Activated CD8-positive, alpha-beta memory T cell treated with anti-CD3 and anti-CD28 coated beads, Interleukin-2, amount 50 U/mL, for 24 hours (primary cell): Measurements from ENCODE around the gene RITA1.
"Not testable (repeated sequence)": the region's sequence is repeated elsewhere in the genome, so short reads cannot be mapped to it uniquely, and the experiment has no call there.

Experiments
- DNase-seq: peaks from one replicate; pipeline ENCODE4 v3.0.0-alpha.2; 2020; ENCODE audit errors: extremely low read depth

Gene RITA1

DNA sequence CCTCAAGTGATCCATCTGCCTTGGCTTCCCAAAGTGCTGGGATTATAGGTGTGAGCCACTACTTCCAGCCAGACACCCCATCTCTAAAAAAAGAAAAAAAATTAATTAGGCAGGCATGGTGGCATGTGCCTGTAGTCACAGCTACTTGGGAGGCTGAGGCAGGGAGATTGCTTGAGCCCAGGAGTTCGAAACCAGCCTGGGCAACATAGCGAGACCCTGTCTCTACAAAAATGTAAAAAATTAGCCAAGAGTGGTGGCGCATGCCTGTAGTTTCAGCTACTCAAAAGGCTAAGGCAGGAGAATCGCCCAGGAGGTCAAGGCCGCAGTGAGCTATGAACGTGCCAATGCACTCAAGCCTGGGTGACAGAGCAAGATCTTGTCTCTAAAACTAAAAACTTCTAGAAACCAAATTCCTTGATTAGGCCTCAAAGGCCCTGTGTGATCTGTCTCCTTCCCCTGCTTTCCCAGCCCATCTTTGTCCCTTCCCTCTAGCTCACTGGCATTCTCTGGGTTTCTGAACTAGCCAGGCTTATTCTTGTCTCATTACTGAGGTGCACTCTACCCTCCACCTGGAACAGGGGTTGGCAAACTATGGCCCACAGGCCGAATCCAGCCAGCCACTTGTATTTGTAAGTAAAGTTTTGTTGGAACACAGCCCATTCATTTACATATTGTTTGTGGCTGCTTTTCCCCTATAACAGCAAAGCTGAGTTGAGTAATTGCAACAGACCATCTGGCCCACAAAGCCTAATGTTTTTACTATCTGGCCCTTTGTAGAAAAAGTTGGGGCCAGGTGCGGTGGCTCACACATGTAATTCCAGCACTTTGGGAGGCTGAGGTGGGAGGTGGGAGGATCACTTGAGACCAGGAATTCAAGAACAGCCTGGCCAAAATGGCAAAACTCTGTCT, 18.6 kb downstream of the RITA1 start:
- DNase-seq = no peak

DNA sequence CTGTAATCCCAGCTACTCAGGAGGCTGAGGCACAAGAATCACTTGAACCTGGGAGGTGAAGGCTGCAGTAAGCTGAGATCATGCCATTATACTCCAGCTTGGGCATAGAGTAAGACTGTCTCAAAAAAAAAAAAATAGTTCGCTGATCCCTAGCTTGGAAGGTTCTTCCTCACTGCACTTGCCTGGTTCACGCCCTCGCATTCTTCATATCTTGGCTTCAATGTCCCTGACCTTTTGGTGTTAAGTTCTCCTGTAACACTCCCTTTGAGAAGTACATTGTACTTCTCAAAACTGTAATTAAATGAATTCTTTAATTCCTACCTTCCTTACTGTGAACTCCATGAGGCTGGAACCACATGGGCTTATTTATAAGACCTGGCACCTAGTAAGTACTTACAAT, 19.3 kb downstream of the RITA1 start:
- DNase-seq = no peak

DNA sequence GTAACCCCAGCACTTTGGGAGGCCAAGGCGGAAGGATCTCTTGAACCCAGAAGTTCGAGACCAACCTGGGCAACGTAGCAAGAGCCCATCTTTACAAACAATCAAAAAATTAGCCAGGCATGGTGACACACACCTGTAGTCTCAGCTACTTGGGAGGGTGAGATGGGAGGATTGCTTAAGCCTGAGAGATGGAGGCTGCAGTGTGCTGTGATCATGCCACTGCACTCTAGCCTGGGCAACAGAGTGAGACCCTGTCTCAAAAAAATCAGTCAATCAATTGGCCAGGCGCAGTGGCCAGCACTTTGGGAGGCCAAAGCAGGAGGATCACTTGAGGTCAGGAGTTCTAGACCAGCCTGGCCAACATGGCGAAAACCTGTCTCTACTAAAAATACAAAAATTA, 21.3 kb downstream of the RITA1 start:
- not testable (repeated sequence) for DNase-seq

DNA sequence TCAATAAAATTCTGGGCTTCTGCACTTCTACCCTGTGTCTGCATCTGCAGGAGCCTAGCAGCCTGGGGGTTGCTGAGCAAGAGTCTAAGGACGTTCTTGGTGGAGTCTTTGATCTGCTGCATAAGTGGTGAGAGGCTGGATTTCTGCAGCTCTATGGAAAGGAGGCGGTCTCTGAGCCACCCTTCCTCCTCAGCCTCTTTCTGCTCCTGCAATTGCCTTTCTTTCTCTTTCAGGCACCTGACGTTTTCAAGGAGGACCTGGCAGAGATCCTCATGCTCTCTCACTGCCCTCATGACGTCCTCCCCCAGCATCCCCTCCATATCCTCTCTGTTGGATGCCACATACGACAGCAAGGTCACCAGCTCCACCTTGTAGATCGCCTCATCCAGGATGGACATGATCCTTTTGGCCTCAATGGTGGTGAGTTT, 22.1 kb downstream of the RITA1 start:
- DNase-seq = no peak

DNA sequence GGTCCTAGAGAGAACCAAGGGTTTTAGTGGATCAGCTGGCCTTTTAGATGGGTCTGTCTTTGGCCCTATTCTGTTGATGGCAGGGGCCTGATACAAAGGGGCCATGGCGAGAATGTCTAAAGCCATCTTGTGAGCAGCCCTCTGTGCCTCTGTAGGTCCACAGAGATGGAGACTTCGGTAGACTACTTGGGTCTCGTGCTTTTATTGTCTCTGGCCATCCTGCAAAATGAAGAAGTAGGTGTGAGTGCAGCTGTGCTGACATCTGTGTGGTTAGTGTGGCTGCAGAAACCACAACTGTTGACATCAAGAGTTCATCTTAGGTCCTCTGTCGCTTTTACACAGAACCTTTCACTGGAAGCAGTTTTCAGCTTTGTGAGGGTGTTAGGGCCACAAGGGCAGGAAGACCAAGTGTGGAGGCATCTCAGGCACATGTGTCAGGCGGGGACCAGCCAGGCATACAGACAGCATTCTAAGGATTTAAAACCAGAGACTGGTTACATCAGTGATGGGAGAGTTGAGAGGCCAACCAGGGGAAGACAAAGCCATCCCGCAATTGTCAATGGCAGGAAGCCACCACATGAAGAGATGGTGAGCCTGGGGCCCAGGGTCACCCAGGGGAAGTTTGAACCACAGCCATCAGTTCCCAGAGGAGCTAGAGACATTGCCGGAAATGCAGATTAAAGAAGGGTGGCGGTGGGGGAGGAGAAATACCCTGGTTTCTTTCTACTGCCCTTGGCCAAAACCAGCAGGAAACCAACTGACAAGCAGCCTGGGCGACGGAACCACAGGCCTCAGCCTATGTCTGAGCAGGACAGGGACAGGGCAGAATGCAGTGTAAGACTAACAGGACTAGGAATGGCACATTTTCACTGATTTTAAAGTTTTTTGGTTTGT, 22.8 kb downstream of the RITA1 start:
- DNase-seq = peak; percentile 25

DNA sequence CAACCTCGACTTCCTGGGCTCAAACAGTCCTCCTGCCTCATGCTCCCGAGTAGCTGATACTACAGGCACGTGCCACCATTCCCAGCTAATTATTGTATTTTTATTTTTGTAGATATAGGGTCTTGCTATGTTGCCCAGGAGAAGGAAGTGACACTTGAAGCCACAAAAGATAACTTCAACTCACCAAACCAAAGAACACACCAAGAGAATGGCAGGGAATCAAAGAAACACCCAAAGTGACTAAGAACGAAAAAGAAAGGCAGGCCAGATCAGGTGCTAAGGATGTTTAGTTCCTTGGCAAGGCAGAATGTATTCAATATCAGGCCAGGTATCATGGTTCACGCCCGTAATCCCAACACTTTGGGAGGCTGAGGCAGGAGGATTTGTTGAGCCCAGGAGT, 25.6 kb downstream of the RITA1 start:
- no peak for DNase-seq

DNA sequence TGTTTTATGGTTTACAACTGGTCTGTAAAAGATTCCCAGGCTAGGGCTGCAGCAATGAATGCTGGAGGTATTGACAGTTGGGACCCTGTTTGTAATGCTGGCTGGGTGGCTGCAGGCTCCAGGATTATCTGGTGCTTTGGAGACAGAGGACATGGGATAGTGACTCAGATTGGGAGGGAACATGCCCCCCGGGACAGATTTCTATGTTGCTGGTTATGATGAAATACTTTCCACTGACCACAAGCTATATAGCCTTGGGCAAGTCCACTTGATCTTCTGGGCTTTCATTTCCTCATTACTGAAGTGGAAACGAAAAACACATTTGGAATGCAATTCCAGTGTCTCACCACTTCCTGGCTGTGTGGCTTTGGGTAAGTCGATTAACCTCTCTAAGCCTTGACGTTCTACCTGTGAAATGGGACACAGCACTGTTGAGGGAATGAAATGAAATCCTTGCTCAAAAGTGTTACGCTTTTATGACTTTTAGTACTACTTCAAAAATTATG, 29.4 kb downstream of the RITA1 start:
- no peak for DNase-seq

DNA sequence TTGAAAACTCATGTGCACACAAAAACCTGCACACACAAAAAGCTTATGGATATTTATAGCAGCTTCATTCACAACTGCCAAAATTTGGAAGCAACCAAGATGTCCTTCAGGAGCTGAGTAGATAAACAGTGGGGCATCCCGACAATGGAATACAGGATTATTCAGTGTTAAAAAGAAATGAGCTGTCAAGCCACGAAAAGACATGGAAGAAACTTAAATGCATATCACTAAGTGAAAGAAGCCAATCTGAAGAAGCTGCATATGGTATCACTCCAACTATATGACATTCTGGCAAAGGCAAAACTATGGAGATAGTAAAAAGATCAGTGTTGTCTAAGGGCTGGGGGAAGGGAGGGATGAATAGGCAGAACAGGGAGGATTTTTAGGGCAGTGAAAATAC, 30.5 kb downstream of the RITA1 start:
- no peak for DNase-seq

DNA sequence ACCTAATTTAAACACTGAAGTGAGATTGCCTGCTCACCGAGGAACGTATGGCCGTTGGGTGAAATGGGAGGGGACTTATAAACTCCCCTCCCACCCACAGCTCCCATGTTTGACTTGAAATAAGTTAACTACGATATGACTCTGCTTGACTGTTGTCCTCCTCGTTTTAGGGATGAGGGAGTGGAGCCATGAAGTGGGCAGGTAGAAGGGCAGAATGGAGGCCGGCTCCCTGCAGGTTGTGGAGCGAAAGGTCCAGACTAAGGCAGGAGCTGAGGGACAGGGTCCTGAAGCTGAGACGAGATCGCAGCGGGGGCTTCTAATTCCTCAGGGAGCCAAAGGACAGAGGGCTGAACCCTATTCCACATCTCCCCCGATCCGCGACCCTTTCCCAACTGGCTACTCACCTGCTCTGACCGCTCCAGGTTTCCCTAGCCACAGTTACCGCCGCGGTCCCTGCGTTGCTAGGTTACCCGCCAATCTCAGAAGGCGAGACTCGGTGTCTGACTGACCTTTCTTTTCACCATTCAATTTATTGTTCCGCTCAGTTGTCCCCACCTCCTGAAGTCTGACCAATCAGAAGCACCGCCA, 35.2 kb downstream of the RITA1 start:
- no peak for DNase-seq

DNA sequence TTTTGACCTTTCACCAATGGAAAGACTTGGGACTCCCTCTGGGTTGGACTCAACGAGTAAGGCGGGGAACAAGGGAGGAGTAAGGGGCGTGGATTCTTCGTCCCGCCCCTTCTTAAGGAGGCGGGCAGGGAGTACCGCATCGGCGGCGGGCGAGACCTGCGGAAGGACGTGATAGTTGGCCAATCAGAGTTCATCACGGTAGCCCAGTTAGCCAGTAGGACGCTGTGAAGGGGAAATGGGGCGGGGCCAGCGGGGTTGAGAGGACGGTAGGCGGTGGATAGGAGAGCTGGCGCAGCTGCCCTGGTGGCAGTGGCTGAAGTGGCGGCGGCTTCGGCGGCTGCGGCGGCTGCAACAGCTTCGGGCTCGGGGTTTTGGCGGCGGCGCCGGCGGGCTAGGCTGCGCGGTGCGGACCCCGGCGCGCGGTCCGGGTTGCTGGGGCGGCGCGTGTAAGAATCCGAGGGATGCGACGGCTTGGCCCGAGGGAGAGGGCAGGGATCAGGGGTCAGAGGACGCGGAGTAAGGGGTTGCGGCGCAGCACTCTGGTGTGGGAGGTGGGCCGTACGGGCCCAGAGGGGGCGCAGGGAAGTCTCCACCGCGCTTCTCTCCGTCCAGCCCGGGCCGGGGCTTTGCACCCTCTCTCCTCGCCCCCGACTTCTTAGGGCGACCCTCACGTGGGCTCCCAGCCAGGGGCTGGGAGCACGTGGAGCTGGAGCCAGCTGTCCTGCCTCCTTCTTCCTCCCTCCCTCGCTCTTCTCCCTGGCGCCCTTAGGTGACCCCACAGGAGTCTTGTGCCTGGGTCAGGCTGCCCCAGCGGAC, 35.9 kb downstream of the RITA1 start, which contains the start of gene TPCN1:
Gene TPCN1 (plus strand): TSS at position 284 of the 816 bp plus-strand sequence. CDS start 5,389 bp downstream, outside the sequence.
- peak; percentile 98 for DNase-seq

DNA sequence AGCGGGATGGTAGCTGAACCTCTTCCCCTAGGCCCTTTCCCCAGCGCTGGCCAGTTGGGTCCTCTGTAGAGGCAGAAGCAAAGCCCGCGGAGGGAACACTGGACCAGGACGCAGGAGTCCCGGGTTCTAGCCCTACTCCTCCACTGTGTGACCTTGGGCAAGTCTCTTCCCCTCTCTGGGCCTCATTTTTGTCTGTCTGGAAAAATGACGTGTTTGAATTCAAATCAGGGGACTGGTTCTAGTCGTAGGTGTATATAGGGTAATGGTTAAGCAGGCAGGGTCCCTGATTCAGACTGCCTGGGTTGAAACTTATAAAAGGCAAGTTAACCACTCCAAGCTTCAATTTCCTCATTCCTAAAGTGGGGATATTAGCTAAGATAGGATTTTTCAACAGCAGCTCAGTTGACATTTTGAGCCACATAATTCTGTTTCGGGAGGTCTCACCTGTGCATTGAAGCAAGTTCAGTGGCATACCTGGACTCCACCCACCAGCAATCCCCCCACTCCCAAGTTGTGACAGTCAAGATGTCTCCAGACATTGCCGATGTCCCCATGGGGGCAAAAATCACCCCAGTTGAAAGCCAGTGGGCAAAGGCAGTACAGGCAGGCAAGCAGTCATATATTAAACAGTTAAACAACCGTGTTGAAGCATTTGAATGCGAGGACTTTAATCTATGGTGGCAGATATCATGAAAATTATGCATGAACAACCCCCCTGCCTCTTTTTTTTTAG, 36.6 kb downstream of the RITA1 start:
- DNase-seq = no peak

DNA sequence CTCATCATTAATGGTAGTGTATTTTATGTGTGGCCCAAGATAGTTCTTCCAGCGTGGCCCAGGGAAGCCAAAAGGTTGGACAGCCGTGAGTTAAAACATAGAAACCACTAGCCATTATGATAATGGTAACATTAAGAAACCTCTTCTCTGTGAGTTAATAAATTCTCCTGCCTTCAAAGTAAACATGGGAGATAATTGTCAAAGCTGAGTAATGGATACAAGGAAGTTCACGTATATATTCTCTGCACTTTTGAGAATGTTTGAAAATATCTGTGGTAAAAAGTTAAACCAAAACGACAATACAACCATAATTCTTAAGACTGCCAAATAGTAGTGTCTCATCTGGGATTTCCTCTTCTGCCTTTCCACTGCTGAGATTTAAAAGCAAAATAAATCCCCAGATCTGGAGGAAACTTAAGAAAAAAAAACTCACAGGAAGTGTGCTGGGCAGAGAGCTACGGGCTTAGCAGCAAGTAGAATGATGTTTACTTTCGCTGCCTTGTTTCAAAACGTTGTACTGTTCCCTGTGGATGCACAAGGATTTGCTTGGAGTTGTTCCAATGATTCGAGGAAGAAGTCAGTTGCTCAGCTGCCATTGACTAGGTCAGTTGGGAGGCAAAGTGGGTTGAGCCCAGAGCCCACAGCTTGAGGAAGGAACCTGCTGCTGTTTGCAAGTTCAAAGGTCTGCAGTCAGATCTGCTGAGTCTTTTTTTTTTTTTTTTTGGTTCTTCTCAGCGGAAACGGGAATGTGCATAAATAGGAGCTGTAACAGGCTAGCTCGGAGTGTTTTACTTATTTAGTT, 37.4 kb downstream of the RITA1 start:
- DNase-seq = no peak

DNA sequence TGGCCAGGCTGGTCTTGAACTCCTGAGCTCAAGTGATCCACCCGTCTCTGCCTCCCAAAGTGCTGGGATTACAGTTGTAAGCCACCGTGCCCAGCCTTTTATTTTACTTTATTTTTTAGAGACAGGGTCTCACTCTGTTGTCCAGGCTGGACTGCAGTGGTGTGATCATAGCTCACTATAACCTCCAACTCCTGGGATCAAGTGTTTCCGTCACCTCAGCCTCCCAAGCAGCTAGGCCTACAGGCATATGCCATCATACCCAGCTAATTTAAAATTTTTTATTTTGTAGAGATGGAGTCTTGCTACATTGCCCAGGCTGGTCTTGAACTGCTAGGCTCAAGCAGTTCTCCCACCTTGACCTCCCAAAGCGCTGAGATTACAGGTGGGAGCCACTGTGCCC, 39.4 kb downstream of the RITA1 start:
- no peak for DNase-seq

DNA sequence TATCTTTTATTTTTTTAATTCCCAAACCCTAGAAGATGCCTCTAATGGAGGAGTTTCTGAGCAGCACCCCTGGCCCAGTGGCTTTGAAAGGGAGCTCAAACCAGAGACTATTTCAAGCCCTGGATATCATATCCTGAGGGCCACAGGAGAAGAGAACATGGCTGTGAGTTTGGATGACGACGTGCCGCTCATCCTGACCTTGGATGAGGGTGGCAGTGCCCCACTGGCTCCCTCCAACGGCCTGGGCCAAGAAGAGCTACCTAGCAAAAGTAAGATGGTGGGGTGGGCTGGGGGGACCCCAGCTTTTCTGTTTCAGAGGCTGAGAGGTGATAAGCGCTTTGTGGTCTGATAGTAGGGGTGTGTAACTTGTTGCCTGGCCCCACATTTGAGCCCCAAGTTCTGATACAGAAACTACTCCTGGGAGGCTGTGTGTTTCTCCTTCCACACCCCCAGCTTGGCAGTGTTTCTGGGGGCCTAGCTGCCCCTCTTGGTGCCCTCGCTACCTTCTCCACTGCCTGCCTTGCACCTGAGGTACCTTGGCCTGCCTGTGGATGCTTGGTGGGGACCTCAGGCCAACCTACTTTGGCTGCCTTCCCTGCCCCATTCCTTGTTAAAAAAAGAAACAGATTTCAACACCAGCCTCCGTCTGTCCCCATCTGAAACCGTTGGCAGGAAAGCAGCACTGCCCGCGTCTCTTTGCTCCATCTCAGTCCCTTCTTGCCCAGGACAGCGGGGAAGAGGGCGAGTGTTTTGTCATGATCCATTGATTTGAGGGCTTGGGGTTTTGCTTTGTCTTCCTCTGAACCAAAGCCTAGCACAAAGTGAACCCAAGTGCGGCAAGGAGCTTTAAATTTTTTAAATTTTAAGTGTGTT, 41.4 kb downstream of the RITA1 start:
- DNase-seq = no peak

DNA sequence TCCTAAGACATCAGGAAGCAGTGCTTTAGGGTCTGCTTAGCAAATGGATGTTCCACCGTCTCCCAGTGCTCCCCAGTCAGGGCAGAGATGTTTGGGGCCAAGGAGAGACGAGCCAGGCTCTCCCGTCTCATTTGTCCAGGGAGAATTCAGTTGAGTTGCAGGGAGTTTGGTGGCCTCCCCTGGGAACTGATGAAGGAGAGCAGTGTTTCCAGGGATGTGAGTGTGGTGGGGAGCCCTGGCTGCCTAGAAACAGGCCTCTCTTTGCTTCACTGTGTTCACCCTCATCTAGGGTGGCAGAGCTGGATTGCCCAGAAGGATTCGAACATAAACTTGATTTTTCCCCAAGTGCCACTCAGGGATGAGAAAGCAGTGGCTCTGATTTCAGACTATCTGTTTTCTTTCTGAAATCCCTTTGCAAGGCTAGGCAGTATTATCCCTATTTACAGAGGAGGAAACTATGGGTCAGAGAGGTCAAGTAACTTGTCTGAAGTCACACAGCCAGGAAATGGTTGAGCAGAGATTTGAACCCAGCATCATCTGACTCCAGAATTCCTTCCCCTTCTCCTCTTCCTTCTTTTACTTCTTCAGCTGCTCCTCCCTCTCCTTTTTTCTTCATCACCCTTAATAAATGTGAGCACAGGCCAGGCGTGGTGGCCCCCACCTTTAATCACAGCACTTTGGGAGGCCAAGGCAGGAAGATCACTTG, 42.3 kb downstream of the RITA1 start:
- DNase-seq = no peak

DNA sequence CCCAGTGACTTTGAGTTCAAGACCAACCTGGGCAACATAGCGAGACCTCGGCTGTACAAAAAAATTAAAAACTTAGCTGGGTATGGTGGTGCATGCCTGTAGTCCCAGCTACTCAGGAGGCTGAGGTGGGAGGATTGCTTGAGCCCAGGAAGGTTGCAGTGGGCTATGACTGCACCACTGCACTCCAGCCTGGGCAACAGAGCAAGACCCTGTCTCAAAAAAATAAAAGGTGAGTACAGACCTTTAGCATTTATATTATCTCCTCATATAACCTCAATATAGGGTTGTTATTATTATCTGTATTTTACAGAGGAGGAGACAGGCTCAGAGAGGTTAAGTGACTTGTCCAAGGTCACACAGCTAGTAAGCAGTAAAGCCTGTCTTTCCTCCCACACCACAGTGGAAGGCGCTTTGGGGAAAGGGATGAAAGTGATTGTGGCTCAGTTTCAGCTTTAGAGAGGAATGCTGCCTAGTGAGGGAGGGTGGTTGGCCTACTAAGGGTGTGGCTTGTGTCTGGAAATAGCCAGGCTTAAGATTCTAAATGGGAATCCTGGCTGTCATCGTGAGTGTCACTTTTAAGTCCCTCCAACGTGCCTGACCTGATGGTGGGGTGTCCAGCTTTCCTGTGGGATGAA, 43.0 kb downstream of the RITA1 start:
- DNase-seq = no peak
